Measurements from ENCODE around the gene CEP72.

DNA sequence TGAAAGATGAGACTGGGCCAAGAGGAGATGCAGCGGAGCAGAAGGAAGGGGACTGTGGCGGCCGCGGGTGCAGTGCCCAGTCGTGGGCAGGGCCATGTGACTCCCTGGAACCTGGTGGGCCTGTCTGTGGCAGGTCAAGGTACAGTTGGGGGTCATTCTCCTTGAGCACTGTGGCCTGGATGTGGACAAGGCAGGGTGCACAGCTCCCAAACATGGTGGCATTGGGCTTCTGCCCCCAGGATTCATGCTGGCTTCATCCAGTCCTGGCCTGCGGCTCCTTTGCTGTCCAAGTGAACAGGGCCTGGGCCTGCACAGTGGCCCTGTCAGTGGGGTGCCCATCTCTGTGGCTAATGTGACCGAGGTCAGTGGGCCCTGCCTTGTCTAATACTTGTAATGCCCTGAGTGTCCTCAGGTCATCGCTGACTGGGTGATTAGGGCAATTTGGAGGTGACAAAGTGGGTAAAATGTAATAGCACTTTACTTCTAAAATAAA, 39.9 kb downstream of the CEP72 start:
- TF ChIP-seq, protein P1, sequence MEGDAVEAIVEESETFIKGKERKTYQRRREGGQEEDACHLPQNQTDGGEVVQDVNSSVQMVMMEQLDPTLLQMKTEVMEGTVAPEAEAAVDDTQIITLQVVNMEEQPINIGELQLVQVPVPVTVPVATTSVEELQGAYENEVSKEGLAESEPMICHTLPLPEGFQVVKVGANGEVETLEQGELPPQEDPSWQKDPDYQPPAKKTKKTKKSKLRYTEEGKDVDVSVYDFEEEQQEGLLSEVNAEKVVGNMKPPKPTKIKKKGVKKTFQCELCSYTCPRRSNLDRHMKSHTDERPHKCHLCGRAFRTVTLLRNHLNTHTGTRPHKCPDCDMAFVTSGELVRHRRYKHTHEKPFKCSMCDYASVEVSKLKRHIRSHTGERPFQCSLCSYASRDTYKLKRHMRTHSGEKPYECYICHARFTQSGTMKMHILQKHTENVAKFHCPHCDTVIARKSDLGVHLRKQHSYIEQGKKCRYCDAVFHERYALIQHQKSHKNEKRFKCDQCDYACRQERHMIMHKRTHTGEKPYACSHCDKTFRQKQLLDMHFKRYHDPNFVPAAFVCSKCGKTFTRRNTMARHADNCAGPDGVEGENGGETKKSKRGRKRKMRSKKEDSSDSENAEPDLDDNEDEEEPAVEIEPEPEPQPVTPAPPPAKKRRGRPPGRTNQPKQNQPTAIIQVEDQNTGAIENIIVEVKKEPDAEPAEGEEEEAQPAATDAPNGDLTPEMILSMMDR (IDR thresholded peaks at IDR 0.05; ENCODE audit: borderline replicate concordance, extremely low read depth, low read length, poor library complexity, severe bottlenecking): no peak
- TF ChIP-seq EZH2 (IDR thresholded peaks at IDR 0.05; ENCODE audit: borderline replicate concordance, low read depth, low read length, severe bottlenecking): no peak
